Activated naive CD8-positive, alpha-beta T cell (primary cell): ENCODE measurements around the gene NCAPD2.
"Not testable (repeated sequence)": the region's sequence is repeated elsewhere in the genome, so short reads cannot be mapped to it uniquely, and the experiment has no call there.

Experiments used
- H3K27ac Mint-ChIP-seq: one replicate; pipeline ENCODE4 v1.8.0; 2021; ENCODE audit warnings: mixed read lengths
- H3K27me3 Mint-ChIP-seq: one replicate; pipeline ENCODE4 v1.8.0; 2021; ENCODE audit warnings: mixed read lengths
- H3K36me3 Mint-ChIP-seq: one replicate; pipeline ENCODE4 v1.8.0; 2021; ENCODE audit warnings: mixed read lengths
- H3K4me1 Mint-ChIP-seq: one replicate; pipeline ENCODE4 v1.8.0; 2021; ENCODE audit warnings: low read depth, mixed read lengths
- H3K4me3 Mint-ChIP-seq: one replicate; pipeline ENCODE4 v1.8.0; 2021; ENCODE audit warnings: mild to moderate bottlenecking, mixed read lengths
- H3K9me3 Mint-ChIP-seq: one replicate; pipeline ENCODE4 v1.8.0; 2021; ENCODE audit warnings: low read depth, mixed read lengths

The NCAPD2 gene

DNA sequence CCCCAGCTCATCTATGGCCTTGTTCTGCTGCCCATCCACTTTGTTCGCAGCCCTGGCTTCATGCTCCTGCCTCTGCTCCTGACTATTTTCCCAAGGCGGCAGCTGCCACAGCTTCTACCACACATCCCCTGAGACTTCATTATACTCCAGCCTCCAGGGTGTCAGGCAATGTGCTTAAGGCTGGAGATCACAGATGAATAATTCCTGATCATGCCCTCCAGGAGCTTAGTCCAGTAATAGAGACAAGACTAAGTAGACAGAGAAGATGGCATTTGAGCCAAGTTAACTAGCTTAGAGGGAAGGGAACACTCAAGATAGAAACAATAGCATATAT, 34.9 kb upstream of the NCAPD2 start:
- peaks cover 44% of the 10 kb centered on the region for H3K36me3 Mint-ChIP-seq

DNA sequence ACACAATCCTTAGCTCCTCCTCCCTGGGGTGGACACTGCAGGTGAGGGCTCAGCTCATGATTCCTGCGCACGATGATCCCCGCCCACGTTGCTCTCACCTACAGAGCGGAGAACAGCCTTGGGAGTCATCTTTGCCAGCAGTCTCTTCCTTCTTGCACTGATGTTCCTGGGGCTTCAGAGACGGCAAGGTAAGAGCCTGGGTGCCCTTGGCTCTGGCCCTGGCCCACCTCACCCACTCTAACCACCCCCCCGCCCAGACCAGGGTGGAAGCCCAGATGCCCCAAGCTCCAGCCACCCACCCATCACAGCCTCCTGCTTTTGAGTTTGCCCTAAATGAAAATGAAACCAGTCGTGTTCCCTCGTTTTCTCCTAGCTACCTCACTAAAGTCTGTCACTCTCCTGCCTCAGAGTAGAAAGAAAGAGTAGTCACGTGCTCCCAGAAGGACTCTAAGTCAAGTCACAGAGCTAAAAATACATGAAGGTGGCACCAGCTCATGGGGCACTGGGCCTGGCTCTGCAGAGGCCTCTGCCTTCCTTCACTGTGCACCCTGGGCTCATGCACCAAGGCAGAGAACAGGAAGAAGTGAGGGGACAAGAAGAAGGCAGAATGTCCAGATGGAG, 33.0 kb upstream of the NCAPD2 start:
- H3K27ac Mint-ChIP-seq: peak overlapping the region; percentile 99
- H3K4me3 Mint-ChIP-seq: peak overlapping the region; percentile 88
- peaks cover 93% of the 10 kb centered on the region for H3K4me1 Mint-ChIP-seq
- H3K36me3 Mint-ChIP-seq: peaks cover 47% of the 10 kb centered on the region
- H3K9me3 Mint-ChIP-seq: no peaks in the 10 kb centered on the region
- H3K27me3 Mint-ChIP-seq: no peaks in the 10 kb centered on the region

More for the DNA sequence above, 34.9 kb upstream of the NCAPD2 start:
- Mint-ChIP-seq H3K9me3 (no peaks in the 10 kb centered on the region), H3K27me3 (no peaks in the 10 kb centered on the region), H3K4me3 (peak overlapping the region; percentile 64), H3K4me1 (peaks cover 91% of the 10 kb centered on the region), H3K27ac (peak overlapping the region; percentile 90)

GRCh38 chr12:6461401-6462233, 32.3 kb upstream of the NCAPD2 start:
- Mint-ChIP-seq H3K36me3 (peaks cover 47% of the 10 kb centered on the region), H3K27ac (peak overlapping the region; percentile 99), H3K4me3 (peak overlapping the region; percentile 88), H3K4me1 (peaks cover 94% of the 10 kb centered on the region), H3K9me3 (no peaks in the 10 kb centered on the region), H3K27me3 (no peaks in the 10 kb centered on the region)

GRCh38 chr12:6462234-6462995, 31.5 kb upstream of the NCAPD2 start:
- Mint-ChIP-seq H3K36me3 (peaks cover 54% of the 10 kb centered on the region), H3K27me3 (no peaks in the 10 kb centered on the region), H3K4me1 (peaks cover 95% of the 10 kb centered on the region), H3K27ac (peak overlapping the region; percentile 99), H3K9me3 (no peaks in the 10 kb centered on the region), H3K4me3 (peak overlapping the region; percentile 88)

DNA sequence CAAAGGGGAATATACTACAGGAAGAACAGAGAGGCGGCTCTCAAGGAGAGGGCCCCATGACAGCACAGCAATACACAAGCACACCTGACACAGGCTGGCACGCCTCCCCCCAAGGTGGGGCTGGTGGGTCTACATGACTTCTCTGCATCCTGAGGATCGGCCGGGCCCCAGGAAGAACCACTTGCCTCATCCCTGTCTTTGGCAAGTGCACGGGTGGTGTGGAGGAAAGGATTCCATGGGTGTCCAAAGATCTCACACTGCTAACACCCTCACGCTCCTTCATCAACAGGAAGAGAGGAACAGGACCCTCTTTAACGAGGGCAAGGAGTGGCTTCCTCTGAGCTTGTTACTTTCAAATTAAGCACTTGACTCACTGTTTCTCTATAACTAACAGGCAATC, 30.7 kb upstream of the NCAPD2 start:
- Mint-ChIP-seq H3K27ac (peak overlapping the region; percentile 99), H3K36me3 (peaks cover 59% of the 10 kb centered on the region), H3K27me3 (no peaks in the 10 kb centered on the region), H3K4me1 (peaks cover 96% of the 10 kb centered on the region), H3K4me3 (peak overlapping the region; percentile 88), H3K9me3 (no peaks in the 10 kb centered on the region)

- peak overlapping the region; percentile 88 for H3K4me3 Mint-ChIP-seq
- H3K9me3 Mint-ChIP-seq: no peaks in the 10 kb centered on the region
- H3K36me3 Mint-ChIP-seq: peaks cover 60% of the 10 kb centered on the region
- H3K27me3 Mint-ChIP-seq: no peaks in the 10 kb centered on the region
- peak overlapping the region; percentile 99 for H3K27ac Mint-ChIP-seq
- peaks cover 96% of the 10 kb centered on the region for H3K4me1 Mint-ChIP-seq
Observed at GRCh38 chr12:6463858-6464257, 30.0 kb upstream of the NCAPD2 start.

GRCh38 chr12:6464531-6464930, 29.4 kb upstream of the NCAPD2 start:
- H3K4me3 Mint-ChIP-seq: peak overlapping the region; percentile 88

DNA sequence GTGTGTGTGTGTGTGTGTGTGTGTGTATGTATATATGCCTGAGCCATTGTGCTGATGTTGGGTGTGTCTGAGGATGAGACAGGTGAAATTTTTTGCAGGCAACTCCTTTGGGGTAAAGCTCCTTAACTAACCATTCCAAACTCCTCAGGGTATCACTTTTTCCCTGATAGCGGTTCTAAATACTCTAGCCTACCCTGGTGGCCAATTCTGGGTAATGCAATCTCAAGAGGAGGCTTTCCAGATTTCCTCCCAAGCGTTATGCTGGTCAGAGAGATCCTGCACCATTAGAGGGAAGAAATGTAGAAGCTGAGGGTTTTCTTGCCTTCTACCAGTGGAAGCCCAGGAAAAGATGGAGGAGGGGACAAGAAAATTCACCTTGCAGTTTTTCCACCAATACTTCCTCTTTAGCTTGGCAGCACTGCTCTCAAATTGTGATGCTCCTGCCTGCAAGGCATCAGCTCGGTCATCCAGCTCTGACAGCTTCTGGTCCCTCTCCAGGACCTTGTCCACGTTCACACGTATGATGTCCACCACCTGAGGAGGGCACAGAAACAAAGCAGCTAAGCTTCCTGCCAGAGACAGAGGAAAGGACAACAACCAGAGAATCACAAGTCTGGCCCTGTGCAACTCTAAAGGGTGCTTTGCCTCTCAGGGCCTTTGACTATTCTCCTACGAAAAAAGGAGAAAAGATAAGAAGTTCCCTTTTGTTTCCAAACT, 28.3 kb upstream of the NCAPD2 start:
- H3K9me3 Mint-ChIP-seq: no peaks in the 10 kb centered on the region
- H3K4me1 Mint-ChIP-seq: peaks cover 88% of the 10 kb centered on the region
- H3K36me3 Mint-ChIP-seq: peaks cover 62% of the 10 kb centered on the region
- no peaks in the 10 kb centered on the region for H3K27me3 Mint-ChIP-seq
- peak overlapping the region; percentile 93 for H3K27ac Mint-ChIP-seq
- H3K4me3 Mint-ChIP-seq: peak overlapping the region; percentile 96

More at GRCh38 chr12:6464531-6464930, 29.4 kb upstream of the NCAPD2 start:
- Mint-ChIP-seq H3K27ac (peak overlapping the region; percentile 99), H3K4me1 (peaks cover 96% of the 10 kb centered on the region), H3K9me3 (no peaks in the 10 kb centered on the region), H3K27me3 (no peaks in the 10 kb centered on the region), H3K36me3 (peaks cover 61% of the 10 kb centered on the region)

GRCh38 chr12:6466184-6466573, 27.7 kb upstream of the NCAPD2 start:
- Mint-ChIP-seq H3K4me1 (peaks cover 86% of the 10 kb centered on the region), H3K36me3 (peaks cover 56% of the 10 kb centered on the region), H3K9me3 (no peaks in the 10 kb centered on the region), H3K27ac (peak overlapping the region; percentile 93), H3K27me3 (no peaks in the 10 kb centered on the region), H3K4me3 (peak overlapping the region; percentile 96)

DNA sequence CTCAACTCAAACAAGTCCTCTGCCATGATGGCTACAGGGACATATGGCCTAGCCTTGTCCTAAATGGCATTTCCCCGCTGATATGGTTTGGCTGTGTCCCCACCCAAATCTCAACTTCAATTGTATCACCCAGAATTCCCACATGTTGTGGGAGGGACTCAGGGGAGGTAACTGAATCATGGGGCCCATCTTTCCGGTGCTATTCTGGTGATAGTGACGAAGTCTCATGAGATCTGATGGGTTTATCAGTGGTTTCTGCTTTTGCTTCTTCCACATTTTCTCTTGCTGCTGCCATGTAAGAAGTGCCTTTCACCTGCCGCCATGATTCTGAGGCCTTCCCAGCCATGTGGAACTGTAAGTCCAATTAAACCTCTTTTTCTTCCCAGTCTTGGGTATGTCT, 27.2 kb upstream of the NCAPD2 start:
- peaks cover 54% of the 10 kb centered on the region for H3K36me3 Mint-ChIP-seq
- H3K27ac Mint-ChIP-seq: peak overlapping the region; percentile 93
- H3K4me1 Mint-ChIP-seq: peaks cover 86% of the 10 kb centered on the region
- H3K4me3 Mint-ChIP-seq: peak overlapping the region; percentile 96
- not testable (repeated sequence) for H3K27me3 Mint-ChIP-seq, H3K9me3 Mint-ChIP-seq

GRCh38 chr12:6467571-6468282, 26.2 kb upstream of the NCAPD2 start:
- H3K9me3 Mint-ChIP-seq, H3K27me3 Mint-ChIP-seq: not testable (repeated sequence)
- Mint-ChIP-seq H3K27ac (peak overlapping the region; percentile 93), H3K4me1 (peaks cover 81% of the 10 kb centered on the region), H3K4me3 (peak overlapping the region; percentile 96), H3K36me3 (peaks cover 46% of the 10 kb centered on the region)

DNA sequence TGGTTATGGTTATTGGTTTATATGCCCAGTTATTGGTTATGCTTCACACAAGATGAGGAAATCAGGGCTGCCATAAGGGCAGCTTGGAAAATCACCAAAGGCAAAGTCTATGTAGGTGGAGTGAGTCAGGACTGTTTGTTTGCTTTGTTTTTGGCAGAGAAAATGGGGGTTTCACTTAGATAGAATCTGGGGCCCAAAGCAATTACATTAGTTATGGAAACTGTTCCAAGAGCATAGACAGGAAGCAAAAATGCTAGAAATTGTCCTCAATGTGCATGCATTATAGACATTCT, 25.7 kb upstream of the NCAPD2 start:
- Mint-ChIP-seq H3K27me3 (no peaks in the 10 kb centered on the region), H3K4me3 (peak overlapping the region; percentile 96), H3K36me3 (peaks cover 43% of the 10 kb centered on the region), H3K27ac (peak overlapping the region; percentile 87), H3K4me1 (peaks cover 76% of the 10 kb centered on the region), H3K9me3 (no peaks in the 10 kb centered on the region)

DNA sequence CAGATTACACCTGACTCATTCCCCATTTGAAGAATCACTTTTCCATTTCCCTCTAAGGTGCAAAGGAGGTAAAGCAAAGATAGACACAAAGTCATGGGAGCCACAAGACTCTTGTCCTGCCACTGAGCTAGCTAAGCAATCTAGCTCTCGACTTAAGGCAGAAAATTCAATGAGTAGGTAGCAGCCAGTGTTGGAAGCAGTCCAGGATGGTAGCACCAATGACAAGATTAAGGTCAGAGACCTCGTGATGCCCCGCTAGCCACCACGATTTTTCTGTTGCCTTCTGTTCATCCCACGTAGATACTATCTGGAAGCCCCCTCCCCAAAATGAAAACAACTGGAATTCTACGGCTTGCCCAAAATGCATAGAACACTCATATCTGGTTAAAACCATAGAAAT, 24.8 kb upstream of the NCAPD2 start:
- no peaks in the 10 kb centered on the region for H3K9me3 Mint-ChIP-seq
- H3K27me3 Mint-ChIP-seq: no peaks in the 10 kb centered on the region
- peak overlapping the region; percentile 87 for H3K27ac Mint-ChIP-seq

DNA sequence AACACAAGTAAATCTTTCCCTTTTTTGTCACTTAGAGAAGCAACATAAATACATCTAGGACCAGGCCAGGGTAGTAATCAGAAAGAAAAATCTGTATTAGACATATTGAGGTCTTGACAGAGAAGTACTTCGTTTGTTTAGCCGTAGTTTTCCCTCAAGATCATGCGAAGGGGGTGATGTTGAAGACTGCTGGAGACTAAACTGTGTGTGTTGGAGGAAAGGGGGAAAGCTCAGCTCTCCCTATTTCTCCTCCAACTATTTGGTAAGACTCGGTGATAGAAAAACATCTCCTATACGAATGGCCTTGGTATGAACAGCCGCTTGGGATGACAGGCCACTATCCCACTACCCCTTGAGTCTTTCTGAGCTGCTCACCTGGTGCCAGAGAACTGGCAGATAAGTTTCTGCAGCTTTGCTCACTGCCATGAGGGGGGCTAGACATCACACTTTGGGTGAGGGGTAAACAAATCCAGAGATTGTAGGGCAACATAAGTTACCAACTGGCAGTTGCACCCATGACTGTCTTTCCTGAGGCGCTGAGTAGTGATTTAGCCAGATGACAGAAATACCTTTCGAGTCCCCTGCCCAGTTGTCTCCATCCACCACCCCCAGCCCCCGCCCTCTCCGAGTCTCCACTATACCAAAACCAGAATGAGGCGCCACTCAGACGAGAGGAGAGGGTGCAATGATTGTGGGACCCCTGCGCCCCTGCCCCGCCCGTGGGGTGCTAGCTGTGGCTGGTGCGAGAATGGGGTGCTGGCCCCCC, 24.1 kb upstream of the NCAPD2 start:
- Mint-ChIP-seq H3K4me3 (peak overlapping the region; percentile 96), H3K27me3 (no peaks in the 10 kb centered on the region), H3K36me3 (peaks cover 30% of the 10 kb centered on the region), H3K27ac (peak overlapping the region; percentile 87), H3K9me3 (no peaks in the 10 kb centered on the region), H3K4me1 (peaks cover 60% of the 10 kb centered on the region)

More for the DNA sequence above, 24.8 kb upstream of the NCAPD2 start:
- peaks cover 67% of the 10 kb centered on the region for H3K4me1 Mint-ChIP-seq
- peak overlapping the region; percentile 96 for H3K4me3 Mint-ChIP-seq
- peaks cover 37% of the 10 kb centered on the region for H3K36me3 Mint-ChIP-seq
